Left ventricle myocardium superior (tissue), 1 donor: ENCODE results near the gene ACADS. TPM values are rescaled to one million over a fixed set of nuclear protein-coding genes. Genes with fewer than 3 reads are reported as not detected.

Source experiments
- ATAC-seq: fragments of 200-7000 bp; cut with Tn5 transposase; one replicate; pipeline ENCODE4 v1.9.1; 2020; ENCODE audit warnings: mild to moderate bottlenecking, moderate library complexity
- DNase-seq: peaks from one replicate; pipeline ENCODE4 v3.0.0-alpha.2; 2020
- intact Hi-C: fragments of 100-400 bp; cut with micrococcal nuclease; formaldehyde crosslinking; loops from one replicate; pipeline ENCODE4 v1.11.0; 2022
- long read RNA-seq: library from polyadenylated mRNA; unstranded; transcript quantifications from one replicate; pipeline ENCODE4 v2.0.0, GENCODE V29; 2021
- total RNA-seq: library from RNA; stranded (reverse); fragmentation: NEBNext Ultra II Directional; extraction: Animal tissue kit (Norgen Biotek cat#: 25700); gene quantifications from one replicate; pipeline ENCODE4 v1.2.1, GENCODE V29; 2021
- donor health status: DM: no; HTN: yes; CAD: no; lungs with severe emphysema.

The ACADS gene, protein sequence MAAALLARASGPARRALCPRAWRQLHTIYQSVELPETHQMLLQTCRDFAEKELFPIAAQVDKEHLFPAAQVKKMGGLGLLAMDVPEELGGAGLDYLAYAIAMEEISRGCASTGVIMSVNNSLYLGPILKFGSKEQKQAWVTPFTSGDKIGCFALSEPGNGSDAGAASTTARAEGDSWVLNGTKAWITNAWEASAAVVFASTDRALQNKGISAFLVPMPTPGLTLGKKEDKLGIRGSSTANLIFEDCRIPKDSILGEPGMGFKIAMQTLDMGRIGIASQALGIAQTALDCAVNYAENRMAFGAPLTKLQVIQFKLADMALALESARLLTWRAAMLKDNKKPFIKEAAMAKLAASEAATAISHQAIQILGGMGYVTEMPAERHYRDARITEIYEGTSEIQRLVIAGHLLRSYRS
- 108 TPM for total RNA-seq
- long read RNA-seq, transcript ACADS-201 (10 exons, 1,950 nt) = major isoform, 552 of 636 reads
- long read RNA-seq, partial matches to known transcripts = 61 of 636 reads
- long read RNA-seq, other reads (novel, unspliced or antisense) = 21 of 636 reads

- DNase-seq (peak; percentile 96), ATAC-seq (peak; percentile 98)
- intact Hi-C loops = no loop called here
These were observed at the start of gene ACADS for GRCh38 chr12:120725659-120726509. TSS of gene ACADS (plus strand) at chr12:120725826. CDS start at chr12:120725886, 60 bp downstream.

GRCh38 chr12:120677765-120678473 is 47.7 kb upstream of the ACADS start:
- DNase-seq = peak; percentile 47
- intact Hi-C loops = no loop called here
- ATAC-seq = peak; percentile 78

- ATAC-seq = no peak
These were observed 47.1 kb upstream of the ACADS start for GRCh38 chr12:120678572-120678971.

GRCh38 chr12:120680165-120680738 is 45.4 kb upstream of the ACADS start:
- intact Hi-C loops = no loop called here
- DNase-seq = no peak
- ATAC-seq = no peak

More at GRCh38 chr12:120678572-120678971, 47.1 kb upstream of the ACADS start:
- intact Hi-C loops = no loop called here
- no peak for DNase-seq

GRCh38 chr12:120684523-120684932 is 41.1 kb upstream of the ACADS start:
- intact Hi-C loops = no loop called here
- ATAC-seq = no peak

GRCh38 chr12:120685522-120685921 is 40.1 kb upstream of the ACADS start:
- DNase-seq (no peak), ATAC-seq (no peak)
- intact Hi-C loops = no loop called here

More at GRCh38 chr12:120684523-120684932, 41.1 kb upstream of the ACADS start:
- no peak for DNase-seq

GRCh38 chr12:120686151-120686689 is 39.4 kb upstream of the ACADS start:
- intact Hi-C loops = no loop called here
- ATAC-seq = peak; percentile 92

GRCh38 chr12:120686690-120687577 is 38.7 kb upstream of the ACADS start, which contains the start of gene MLEC:
TSS of gene MLEC (plus strand) at chr12:120687149. CDS start at chr12:120687297, 148 bp downstream.
- ATAC-seq (peak; percentile 94), DNase-seq (peak; percentile 99)
- intact Hi-C loops = no loop called here

More at GRCh38 chr12:120686151-120686689, 39.4 kb upstream of the ACADS start:
- peak; percentile 99 for DNase-seq

- ATAC-seq (no peak), DNase-seq (peak; percentile 43)
- intact Hi-C loops = no loop called here
These were observed 37.9 kb upstream of the ACADS start for GRCh38 chr12:120687578-120688289.

- intact Hi-C loops = no loop called here
- no peak for ATAC-seq
- no peak for DNase-seq
These were observed 37.0 kb upstream of the ACADS start for GRCh38 chr12:120688527-120689071.

DNA sequence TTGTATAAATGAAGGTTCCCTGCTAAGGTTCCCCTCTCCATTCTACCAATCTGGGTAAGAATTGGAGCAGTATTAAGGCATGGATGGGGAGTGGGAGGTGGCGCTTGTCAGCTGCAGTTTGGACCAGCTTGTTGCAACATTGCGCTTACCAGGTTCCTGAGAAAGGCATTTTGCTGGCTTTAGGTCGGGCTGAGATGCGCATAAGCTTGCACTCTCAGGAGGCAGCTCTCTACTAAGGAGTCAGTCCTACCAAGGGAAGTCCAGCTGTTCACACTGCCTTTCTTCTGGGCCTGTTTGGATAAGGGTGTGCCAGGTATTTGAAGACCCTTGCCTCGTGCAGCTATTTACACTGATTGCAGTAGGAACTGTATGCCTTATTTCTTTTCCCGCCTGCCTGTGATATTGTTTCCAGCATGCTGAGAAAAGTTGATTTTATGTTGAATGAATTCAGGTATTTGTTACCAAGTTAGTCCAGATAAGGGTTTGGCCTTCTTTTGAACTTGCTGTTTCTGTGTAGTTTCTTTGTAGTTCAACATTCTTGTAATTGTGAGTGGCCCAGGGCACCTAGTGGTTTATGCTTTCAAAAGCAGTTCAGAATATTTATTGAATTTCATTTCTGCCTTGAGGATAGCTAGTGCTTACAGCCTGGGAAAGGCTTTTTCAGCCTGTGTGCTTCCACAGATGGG is 36.1 kb upstream of the ACADS start:
- ATAC-seq = no peak
- no peak for DNase-seq
- intact Hi-C loops = no loop called here

DNA sequence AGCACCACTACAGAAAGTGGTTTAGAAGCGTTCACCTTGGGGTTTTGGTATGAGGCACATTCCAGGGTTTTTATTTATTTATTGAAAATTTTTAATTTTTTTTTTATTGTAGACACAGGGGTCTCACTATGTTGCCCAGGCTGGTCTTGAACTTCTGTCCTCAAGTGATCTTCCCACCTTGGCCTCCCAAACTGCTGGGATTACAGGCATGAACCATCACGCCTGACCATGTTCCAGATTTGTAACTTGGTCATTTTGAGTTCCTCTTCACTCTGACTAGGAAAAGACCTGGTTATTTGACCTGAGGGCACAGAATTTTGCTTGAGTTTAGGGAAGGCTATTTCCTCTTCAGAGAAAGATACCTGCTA is 35.6 kb upstream of the ACADS start:
- ATAC-seq (no peak), DNase-seq (no peak)
- intact Hi-C loops = no loop called here

DNA sequence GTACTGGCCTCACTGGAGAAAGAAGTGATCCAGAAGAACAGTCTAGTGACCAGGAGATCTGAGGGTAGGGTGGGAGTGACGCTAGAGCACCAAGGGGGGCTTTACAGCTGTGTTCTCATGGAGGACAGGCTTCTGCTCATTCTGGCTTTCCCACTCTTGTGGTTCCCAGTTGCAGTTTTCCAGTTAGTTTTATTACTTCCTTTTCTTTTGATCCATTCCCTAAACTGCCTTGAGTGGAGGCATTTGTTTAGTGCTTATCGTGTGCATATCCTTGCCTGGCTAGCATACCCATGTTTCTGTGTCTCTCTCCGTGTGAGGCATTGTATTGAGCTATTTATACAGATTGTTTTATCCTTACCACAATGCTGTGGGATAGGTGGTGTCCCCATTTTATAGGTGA is 34.6 kb upstream of the ACADS start:
- DNase-seq (no peak), ATAC-seq (no peak)
- intact Hi-C loops = no loop called here

DNA sequence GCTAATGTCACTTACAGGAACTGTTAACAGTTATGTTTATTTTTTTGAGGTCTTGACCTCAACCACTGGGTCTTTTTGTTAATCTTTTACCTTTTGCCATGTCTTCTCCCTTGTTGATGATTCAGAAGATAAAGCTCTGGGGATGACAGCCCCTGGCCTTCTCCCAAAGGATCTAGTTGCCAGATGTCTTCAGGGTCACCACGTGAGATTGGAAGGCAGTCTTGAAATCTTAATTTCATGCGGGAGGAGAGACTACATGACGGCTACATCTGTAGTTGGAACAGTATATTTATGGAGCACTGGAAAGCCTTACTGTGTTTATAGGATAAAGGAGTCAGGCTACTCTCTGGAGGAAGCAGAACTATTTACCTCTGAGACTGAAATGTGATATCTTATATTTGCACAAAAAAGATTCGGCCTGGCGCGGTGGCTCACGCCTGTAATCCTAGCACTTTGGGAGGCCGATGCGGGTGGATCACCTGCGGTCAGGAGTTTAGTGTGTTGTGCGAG is 33.0 kb upstream of the ACADS start:
- DNase-seq = no peak
- no peak for ATAC-seq
- intact Hi-C loops = no loop called here

DNA sequence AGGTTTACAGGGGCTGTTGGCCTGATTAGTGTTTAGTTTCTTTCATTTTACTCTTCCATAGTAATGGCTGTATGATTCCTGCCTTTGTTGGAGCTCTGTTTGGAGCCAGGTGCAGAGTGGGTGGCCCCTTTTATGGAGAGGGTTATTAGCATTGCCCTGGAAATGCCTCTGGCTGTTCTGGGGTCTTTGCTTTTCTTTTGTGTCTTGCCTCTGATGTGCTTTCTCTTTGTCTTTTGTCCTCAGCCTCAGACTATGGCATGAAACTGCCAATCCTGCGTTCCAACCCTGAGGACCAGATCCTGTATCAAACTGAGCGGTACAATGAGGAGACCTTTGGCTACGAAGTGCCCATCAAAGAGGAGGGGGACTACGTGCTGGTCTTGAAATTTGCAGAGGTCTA is 31.8 kb upstream of the ACADS start:
- no peak for ATAC-seq
- intact Hi-C loops = no loop called here

DNA sequence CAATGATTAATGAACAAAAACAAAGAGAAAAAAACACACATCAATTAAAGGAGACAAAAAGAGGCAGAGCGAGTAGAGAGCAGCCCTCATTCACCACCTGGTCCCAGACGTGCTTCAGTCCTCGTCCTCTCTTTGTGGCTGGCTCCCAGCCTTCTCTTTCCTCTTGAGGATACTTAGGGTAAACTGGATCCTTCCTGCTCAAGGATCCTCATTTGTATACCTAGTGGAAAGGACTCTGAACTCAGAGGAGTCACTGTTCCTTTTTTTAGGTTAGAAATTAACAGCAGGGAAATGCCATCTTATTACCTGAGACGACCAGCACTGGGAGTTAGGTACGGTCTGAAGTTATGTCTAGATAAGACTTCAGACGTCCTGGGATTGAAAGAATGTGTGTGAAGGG is 29.0 kb upstream of the ACADS start:
- DNase-seq = no peak
- intact Hi-C loops = no loop called here
- no peak for ATAC-seq

More for the DNA sequence above, 31.8 kb upstream of the ACADS start:
- no peak for DNase-seq
